NCI-H146 treated with DMSO at 0.1 percent for 48 hours (cell line): ENCODE measurements around the gene PTTG1IP.
"Not testable (repeated sequence)": the region's sequence is repeated elsewhere in the genome, so short reads cannot be mapped to it uniquely, and the experiment has no call there.

Source experiments
- DNase-seq: peaks from one replicate; lab custom pipeline; 2025; ENCODE audit not compliant: unreplicated experiment; lab: John Stamatoyannopoulos, UW

Gene PTTG1IP

GRCh38 chr21:44846224-44846484 lies 27.3 kb downstream of the PTTG1IP start:
- no peak for DNase-seq

- DNase-seq: peak; percentile 4
Observed at GRCh38 chr21:44845418-44846223, 27.9 kb downstream of the PTTG1IP start.

- DNase-seq: no peak
Observed at GRCh38 chr21:44844256-44844655, 29.2 kb downstream of the PTTG1IP start.

GRCh38 chr21:44842721-44843445 lies 30.6 kb downstream of the PTTG1IP start:
- no peak for DNase-seq

- no peak for DNase-seq
Observed at GRCh38 chr21:44842087-44842486, 31.4 kb downstream of the PTTG1IP start.

- DNase-seq: no peak
Observed at GRCh38 chr21:44840771-44841170, 32.7 kb downstream of the PTTG1IP start.

- no peak for DNase-seq
Observed at GRCh38 chr21:44838951-44839350, 34.5 kb downstream of the PTTG1IP start.

- DNase-seq: no peak
Observed at GRCh38 chr21:44838039-44838895, 35.2 kb downstream of the PTTG1IP start.

- no peak for DNase-seq
Observed at GRCh38 chr21:44837537-44837936, 36.0 kb downstream of the PTTG1IP start.

- no peak for DNase-seq
Observed at GRCh38 chr21:44836666-44837471, 36.6 kb downstream of the PTTG1IP start.

GRCh38 chr21:44836349-44836665 lies 37.2 kb downstream of the PTTG1IP start:
- no peak for DNase-seq

- no peak for DNase-seq
Observed at GRCh38 chr21:44835647-44835973, 37.9 kb downstream of the PTTG1IP start.

GRCh38 chr21:44834951-44835646 lies 38.4 kb downstream of the PTTG1IP start:
- DNase-seq: no peak

- DNase-seq: no peak
Observed at GRCh38 chr21:44834231-44834950, 39.1 kb downstream of the PTTG1IP start.

GRCh38 chr21:44833663-44834062 lies 39.8 kb downstream of the PTTG1IP start:
- DNase-seq: no peak

GRCh38 chr21:44832516-44833255 lies 40.8 kb downstream of the PTTG1IP start:
- not testable (repeated sequence) for DNase-seq

- no peak for DNase-seq
Observed at GRCh38 chr21:44831227-44831860, 42.1 kb downstream of the PTTG1IP start.

GRCh38 chr21:44829507-44830092 lies 43.9 kb downstream of the PTTG1IP start:
- no peak for DNase-seq
